IPS DF 4.7 (cell line): ENCODE data around the gene PYGB.
"Not testable (repeated sequence)": the region's sequence is repeated elsewhere in the genome, so short reads cannot be mapped to it uniquely, and the experiment has no call there.

Experiments
- DNase-seq: peaks from one replicate; pipeline ENCODE4 v3.0.0-alpha.2; 2013; ENCODE audit warnings: low spot score; ENCODE audit errors: extremely low read depth

Gene PYGB

DNA sequence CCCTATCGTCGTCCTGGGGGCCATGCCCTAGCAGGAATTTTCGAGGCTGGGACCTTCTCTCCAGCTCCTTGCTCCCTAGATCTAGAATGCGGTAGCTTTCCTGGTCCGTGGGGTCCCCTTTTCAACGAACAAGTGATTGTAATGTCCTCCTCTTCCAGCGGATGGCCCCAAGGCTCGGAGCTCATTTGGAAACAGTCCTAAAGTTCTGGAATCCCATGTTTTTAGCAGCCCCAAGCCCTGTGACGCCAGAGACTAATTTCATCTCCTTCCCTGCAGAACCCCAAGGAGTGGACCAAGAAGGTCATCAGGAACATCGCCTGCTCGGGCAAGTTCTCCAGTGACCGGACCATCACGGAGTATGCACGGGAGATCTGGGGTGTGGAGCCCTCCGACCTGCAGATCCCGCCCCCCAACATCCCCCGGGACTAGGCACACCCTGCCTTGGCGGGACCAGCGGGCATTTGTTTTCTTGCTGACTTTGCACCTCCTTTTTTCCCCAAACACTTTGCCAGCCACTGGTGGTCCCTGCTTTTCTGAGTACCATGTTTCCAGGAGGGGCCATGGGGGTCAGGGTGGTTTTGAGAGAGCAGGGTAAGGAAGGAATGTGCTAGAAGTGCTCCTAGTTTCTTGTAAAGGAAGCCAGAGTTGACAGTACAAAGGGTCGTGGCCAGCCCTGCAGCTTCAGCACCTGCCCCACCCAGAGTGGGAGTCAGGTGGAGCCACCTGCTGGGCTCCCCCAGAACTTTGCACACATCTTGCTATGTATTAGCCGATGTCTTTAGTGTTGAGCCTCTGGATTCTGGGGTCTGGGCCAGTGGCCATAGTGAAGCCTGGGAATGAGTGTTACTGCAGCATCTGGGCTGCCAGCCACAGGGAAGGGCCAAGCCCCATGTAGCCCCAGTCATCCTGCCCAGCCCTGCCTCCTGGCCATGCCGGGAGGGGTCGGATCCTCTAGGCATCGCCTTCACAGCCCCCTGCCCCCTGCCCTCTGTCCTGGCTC lies 48.5 kb downstream of the PYGB start:
- DNase-seq = no peak

DNA sequence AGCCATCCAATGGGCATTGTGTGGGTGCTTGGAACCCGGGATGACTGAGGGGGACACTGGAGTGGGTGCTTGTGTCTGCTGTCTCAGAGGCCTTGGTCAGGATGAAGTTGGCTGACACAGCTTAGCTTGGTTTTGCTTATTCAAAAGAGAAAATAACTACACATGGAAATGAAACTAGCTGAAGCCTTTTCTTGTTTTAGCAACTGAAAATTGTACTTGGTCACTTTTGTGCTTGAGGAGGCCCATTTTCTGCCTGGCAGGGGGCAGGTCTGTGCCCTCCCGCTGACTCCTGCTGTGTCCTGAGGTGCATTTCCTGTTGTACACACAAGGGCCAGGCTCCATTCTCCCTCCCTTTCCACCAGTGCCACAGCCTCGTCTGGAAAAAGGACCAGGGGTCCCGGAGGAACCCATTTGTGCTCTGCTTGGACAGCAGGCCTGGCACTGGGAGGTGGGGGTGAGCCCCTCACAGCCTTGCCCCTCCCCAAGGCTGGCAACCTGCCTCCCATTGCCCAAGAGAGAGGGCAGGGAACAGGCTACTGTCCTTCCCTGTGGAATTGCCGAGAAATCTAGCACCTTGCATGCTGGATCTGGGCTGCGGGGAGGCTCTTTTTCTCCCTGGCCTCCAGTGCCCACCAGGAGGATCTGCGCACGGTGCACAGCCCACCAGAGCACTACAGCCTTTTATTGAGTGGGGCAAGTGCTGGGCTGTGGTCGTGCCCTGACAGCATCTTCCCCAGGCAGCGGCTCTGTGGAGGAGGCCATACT lies 49.4 kb downstream of the PYGB start:
- DNase-seq = no peak

- DNase-seq = no peak
Observed at GRCh38 chr20:25299806-25300205, 51.9 kb downstream of the PYGB start.

DNA sequence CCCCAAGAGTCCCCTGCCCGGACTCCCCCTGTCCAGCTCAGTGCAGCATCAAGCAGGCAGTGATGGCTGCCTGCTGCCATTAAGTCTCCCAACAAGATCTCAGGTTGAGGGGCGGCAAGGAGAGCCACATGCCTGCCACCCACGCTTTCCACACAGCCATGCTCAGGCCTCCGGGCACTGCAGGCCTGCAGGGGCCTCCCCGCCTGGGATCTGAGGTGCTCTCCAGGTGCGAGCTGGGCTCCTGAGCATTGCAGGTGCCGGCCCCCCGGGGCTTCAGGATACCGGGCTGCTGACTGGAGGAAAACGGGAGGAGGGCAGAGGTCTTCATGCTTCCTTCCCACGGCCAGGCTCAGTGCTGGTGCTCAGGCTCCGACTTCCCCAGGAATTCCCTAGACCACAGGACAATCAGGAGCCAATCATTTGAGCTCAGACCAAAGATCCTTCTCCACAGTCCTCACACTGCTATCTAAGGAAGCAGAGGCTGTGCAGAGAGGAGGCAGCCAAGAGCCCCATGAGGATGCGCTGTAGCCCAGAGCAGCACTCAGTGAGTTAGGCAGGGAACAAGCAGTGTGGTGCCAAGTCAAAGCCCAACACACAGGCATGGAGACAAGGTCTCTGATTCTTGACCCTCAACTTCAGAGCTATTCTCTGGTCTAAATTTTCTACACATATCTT lies 52.7 kb downstream of the PYGB start:
- DNase-seq = no peak

DNA sequence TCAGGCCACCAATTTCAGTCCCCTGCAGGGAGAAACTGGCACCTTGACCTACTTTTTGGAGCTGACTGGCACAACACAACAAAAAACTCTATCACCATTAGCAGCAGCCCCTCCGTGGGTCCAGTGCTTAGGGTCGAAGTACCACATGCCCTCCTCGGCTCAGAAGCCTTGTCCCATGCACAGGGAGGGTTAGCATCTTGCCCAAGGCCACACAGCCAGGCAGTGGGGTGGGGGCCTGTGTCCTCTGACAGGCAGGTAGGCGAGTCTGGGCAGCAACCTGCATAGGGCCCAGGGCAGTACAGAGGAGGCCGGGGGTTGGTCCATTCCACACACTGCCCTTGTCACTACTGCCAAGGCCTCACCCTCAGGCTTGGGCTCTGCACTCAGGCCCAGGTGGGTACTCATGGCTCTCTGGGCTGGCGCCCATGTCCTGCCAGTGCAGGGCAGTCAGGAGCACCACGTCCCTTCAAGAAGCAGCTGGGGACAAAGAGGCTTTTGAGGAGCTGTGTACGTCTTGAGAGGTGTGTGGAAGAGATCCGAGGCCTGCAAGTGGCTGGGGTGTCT lies 53.6 kb downstream of the PYGB start:
- DNase-seq = no peak

DNA sequence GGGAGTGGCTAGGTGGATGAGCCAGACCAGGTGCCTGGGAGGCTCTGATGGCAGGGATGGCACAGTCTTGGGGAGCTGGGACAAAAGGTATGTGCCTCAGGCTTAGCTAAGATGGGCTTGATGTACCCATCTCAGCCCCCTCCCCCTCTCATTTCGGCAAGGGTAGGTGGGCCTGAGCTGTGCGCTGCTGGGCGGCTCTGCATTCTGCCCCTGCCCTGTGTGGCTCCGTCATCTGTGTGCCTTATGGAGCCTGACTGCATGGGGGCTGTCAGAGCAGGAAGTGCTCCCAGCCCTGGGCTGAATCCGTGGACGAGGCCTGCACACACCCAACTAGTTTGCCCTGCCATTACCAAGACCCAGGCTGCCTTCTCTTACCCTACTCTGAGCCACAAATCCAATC lies 54.7 kb downstream of the PYGB start:
- no peak for DNase-seq

DNA sequence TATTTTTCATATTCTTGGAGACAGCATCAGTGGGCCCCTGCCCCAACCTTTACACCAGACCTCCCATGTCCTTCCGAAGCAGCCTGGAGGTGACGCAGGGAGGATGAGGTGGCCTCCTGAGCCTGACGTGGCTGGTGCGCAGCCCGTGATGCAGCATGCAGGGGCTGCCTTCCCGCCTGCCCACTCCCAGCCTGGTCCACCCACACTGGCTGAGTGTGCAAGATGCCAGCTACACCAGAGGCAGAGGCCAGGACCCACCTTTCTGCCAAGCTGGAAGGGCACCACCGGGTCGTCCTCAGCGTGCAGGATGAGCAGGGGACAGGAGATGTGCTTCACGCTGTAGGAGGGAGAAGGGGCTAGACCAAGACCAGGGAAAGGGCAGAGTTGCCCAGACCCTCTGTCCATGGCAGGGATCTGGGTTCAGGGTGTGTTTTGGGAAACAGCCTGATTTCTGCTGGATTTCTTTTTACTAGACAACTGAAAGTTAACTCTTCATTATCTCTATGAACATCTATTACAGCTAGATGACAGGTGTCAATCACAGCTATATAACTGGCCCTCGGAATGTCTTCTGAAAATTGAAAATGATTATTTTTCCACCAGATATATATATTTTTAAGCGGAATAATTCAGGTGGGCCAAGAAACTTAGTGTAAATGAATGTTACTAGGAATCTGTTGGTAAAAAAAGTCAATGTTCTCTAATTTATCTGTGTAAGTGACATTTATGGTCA lies 55.6 kb downstream of the PYGB start:
- no peak for DNase-seq

GRCh38 chr20:25304025-25304549 lies 56.2 kb downstream of the PYGB start:
- DNase-seq = no peak

DNA sequence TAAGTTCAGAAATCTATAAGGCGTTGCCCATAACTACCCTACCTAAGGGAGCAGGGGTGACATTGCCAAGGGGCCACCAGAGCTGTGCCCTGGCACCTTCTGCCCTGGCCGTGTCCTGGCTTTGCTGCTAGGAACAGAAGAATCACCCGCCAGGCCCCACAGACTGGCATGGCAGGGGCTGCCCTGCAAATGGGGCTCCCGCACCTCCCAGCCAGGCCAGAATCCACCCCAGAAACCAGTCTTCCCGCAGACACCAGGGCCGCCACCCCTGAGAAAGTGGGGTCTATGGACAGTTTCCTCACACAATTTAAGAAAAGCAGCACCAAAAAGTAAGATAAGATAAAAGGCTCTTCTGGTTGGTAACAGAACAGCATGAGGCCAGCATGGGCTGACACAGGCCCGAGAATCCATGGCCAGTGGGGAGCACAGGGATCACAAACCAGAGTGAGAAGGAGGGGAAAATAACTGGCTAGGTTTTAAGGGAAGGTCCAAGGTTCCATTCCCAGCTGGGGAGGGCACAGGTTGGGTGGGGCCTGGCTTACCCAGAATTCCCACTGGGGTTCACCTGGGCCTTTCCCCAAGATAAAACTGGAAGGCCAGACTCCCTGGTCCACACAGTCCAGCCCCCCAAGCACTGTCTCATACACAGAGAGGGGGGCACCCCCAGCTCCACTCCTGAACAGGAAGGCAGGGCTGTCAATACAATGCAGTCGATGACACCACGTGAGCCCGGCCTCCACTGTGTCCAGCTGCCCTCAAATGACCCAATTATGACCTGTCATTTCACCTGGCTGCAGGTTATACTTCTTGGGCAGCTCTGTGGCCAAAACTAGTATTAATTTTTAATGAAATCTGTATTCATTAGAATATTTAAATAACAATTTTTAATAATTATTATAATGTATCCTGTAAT lies 59.4 kb downstream of the PYGB start:
- DNase-seq = no peak

DNA sequence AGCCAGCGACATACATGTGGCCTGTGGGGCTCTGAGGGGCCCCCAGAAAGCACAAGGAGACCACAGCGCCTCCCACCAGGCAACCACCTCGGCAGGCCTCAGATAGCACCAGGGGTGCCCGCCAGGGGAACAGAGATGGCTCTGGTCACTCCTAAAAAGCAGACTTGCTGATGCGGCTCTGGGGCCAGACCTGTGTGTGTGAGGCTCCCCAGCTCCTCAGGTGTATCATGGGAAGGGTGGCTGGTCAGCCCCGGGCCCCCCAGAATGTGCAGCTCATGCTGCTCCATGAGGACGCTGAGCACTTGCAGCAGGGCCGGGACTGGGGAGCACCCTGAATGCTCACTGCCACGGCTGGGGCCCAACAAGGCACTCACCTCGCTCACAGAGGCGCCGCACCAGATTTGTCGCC lies 60.2 kb downstream of the PYGB start:
- no peak for DNase-seq

DNA sequence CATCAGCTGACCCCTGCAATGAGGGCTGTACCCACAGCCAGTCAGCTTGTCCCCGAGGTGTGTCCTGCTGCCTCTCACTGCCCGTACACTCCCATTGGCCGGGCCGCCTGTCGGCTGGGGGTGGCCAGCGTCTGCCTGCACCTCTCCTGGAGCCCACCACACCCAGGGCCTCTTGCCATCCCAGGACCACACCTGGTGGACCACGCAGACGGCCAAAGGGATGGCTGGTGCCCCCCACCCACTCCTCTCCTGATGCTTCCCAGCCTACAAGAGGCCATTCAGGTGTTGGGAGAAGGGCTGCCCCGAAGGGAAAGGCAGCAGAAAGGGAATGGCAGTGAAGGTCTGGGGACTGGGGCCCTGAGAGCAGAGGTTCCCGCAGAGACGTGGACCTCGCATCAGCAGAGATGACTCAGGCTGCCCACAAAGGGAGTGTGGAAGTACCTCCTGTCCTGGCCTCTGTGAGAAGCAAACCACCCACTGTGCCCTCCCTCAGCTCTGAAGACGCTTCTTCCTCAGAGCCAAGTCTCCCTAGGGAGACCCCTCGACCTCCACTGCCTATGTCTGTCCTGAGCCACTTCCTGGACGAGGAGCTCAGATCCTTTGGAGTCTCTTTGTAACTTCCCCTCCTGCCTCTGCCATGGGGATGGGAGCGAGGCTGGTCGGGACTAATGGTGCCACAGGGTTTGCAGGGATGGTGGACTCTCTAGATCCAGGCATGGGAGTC lies 60.9 kb downstream of the PYGB start:
- DNase-seq = no peak

- DNase-seq = no peak
Observed at GRCh38 chr20:25309395-25310267, 61.7 kb downstream of the PYGB start.

DNA sequence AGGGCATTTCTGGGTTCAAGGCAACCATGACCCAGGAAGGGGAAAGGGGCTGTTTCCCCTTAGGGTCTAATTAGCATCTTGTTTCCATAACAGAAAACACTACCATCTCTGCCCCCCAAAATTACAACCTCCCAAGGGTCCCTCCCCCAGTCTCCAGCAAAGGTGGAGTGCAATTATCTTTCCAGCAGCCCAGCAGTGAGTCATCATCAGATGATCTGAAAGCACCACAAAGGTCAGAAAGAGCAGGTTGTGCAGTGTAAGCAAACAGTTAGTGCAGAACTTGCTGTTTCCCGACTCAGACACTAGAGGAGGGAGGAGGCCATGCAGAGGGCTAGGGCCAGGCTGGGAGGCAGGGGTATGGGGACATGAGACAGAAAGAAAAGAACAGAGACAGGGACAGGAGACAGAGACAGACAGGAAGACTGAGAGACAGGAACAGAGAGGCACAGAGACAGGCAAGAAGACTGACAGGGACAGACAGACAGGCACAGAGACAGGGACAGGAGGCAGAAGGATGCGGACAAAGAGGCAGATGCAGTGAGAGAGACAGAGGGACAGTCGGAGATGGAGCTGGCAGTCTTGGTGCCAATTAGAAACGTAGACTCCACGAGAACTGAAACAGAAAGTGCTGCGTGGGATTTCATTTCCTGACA lies 62.5 kb downstream of the PYGB start:
- no peak for DNase-seq

DNA sequence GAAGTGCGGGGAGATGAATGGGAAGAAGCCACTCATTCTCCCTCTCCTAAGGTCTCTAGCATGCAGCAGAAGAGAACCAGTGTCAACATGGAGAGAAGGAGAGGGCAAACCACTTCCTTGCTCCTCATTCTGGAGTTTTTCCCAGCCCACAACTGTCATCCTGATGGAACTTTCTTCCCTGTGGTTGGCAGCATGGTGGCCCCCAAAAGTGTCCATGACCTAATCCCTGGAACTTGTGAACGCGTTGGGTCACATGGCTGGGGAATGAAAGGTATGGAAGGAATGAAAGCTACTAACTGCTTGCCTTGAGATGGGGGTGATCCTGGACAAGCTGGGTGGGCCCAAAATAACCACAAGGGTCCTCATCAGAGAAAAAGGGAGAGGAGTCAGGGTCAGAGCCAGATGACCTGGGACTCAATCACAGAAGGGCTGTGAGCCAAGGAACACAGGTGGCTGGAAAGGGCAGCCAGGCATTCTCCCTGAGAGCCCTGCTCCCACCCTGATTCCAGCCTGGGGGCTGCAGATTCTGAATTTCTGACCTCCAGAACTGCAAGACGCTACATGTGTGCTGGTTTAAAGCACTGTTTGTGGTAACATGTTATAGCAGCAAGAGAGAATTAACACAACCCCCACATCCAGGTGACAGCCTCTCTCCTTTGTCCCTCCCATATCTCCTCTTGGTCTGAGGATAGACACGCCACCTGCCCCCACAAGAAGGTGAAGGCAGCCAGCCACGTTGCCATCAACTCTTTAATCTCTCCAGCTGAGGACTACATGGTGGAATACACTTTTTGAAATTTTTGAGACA lies 63.2 kb downstream of the PYGB start:
- DNase-seq = no peak

- not testable (repeated sequence) for DNase-seq
Observed at GRCh38 chr20:25312716-25313115, 64.8 kb downstream of the PYGB start.

DNA sequence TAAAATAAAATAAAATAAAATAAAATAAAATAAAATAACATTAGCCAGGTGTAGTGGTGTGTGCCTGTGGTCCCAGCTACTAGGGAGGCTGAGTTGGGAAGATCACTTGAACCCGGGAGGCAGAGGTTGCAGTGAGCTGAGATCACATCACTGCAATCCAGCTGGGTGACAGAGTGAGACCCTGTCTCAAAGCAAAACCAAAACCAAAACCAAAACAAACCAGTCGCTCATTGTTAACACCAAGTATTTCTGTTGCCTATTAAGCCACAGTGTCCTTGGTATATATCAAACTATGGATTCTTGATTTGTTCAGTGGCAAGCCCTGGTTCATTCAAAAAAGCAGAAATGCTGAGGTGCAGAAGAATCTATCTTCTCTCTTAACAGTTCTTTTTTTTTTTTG lies 65.7 kb downstream of the PYGB start:
- no peak for DNase-seq
